ENCODE measurements around the gene HPSE2. TPM values are rescaled to one million over a fixed set of nuclear protein-coding genes. Genes with fewer than 3 reads are reported as not detected.
"Not testable (repeated sequence)": the region's sequence is repeated elsewhere in the genome, so short reads cannot be mapped to it uniquely, and the experiment has no call there.

The HPSE2 gene
- total and polyA plus RNA-seq, 12 donors: 0.04 to 0.24 (median 0.13) TPM; not detected in 6

- Histone ChIP-seq H3K4me1 (no peaks in the 10 kb centered on the region), H3K36me3 (no peaks in the 10 kb centered on the region), H3K27ac (no peak overlapping the region), H3K27me3 (peaks cover 0 to 9% (median 0%) of the 10 kb centered on the region in 7 donors), H3K4me3 (no peak overlapping the region), H3K9me3 (no peaks in the 10 kb centered on the region)
- ATAC-seq (no peak), DNase-seq (no peak)
- intact Hi-C loops (cut with DNase I): no loop called here
- 69 to 72% methylated on average over 1 of the region's 1 CpG for WGBS, 2 donors
- TF ChIP-seq CTCF (IDR thresholded peaks at IDR 0.05): no peak
Observed at GRCh38 chr10:98513704-98514103, 721.9 kb downstream of the HPSE2 start.

DNA sequence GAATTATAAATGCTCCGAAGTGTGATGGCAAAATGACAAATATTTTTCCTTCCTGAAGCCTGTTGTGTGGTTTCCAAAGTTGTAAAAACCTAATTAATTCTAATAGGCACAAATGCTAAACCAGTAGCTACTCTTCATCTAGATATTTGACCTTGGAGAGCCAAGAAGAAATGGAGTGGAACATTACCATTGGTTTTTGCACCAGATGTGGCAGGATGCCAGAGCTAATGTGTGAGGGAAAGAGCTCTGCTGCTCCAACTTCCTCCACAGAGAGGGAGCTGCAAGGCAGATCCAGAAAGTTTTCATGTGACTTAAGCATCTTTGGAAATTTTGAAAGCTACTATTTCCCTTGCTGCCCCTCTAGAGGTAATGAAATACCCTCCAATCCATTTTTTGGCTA is 723.8 kb downstream of the HPSE2 start:
- intact Hi-C loops (cut with DNase I): no loop called here

DNA sequence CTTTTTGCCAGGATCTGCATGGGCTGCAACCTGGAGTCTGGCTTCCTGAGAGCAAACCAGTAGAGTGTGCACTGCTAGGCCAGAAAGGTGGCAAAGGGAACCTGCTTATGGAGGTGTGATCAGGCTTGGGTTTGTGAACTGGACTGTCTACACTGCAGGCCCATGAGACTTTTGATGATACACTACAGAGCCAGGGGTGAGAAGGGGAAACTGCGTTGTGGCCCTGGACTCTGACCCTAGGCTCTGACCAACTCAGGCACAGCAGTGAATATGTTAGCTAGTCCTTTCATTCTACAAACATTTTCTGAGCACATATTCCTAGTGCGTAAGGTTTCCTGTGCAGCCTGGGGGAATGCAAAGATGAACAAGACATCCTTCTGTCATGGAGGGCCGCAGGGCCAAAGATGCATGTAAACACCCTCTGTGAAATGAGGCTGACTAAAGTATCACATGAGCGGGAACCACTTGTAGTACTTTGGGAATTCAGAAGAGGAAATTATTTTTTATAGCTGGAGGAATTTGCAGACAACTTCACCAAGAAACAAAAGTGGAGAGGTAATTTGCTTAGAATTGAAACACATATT is 725.1 kb downstream of the HPSE2 start:
- H3K36me3 ChIP-seq: no peaks in the 10 kb centered on the region
- H3K27ac ChIP-seq: no peak overlapping the region
- peaks cover 0 to 6% (median 0%) of the 10 kb centered on the region in 7 donors for H3K27me3 ChIP-seq
- H3K4me3 ChIP-seq: no peak overlapping the region
- no peak for DNase-seq
- intact Hi-C loops (cut with DNase I): no loop called here
- ATAC-seq: no peak
- TF ChIP-seq CTCF (IDR thresholded peaks at IDR 0.05): no peak
- H3K9me3 ChIP-seq: no peaks in the 10 kb centered on the region
- H3K4me1 ChIP-seq: no peaks in the 10 kb centered on the region
- 87% methylated on average over 4 of the region's 4 CpGs for WGBS, 2 donors

More for the DNA sequence above, 723.8 kb downstream of the HPSE2 start:
- DNase-seq (peak in 1 of 2 donors; percentile 6), ATAC-seq (no peak)
- no peak for TF ChIP-seq CTCF (IDR thresholded peaks at IDR 0.05)
- Histone ChIP-seq H3K9me3 (no peaks in the 10 kb centered on the region), H3K4me1 (no peaks in the 10 kb centered on the region), H3K36me3 (no peaks in the 10 kb centered on the region), H3K27ac (no peak overlapping the region), H3K4me3 (no peak overlapping the region), H3K27me3 (peaks cover 0 to 9% (median under 1%) of the 10 kb centered on the region in 7 donors)
- 63 to 72% methylated on average over 1 of the region's 1 CpG for WGBS, 2 donors

- 84 to 85% methylated on average over 7 of the region's 7 CpGs for WGBS, 2 donors
- Histone ChIP-seq H3K4me3 (no peak overlapping the region), H3K36me3 (no peaks in the 10 kb centered on the region), H3K9me3 (no peaks in the 10 kb centered on the region), H3K27ac (no peak overlapping the region), H3K4me1 (no peaks in the 10 kb centered on the region), H3K27me3 (peaks cover 0 to 6% (median 0%) of the 10 kb centered on the region in 7 donors)
- TF ChIP-seq CTCF (IDR thresholded peaks at IDR 0.05): no peak
- intact Hi-C loops (cut with DNase I): no loop called here
- DNase-seq (no peak), ATAC-seq (no peak)
Observed at GRCh38 chr10:98509745-98510144, 725.9 kb downstream of the HPSE2 start.

- 86 to 93% methylated on average over 2 of the region's 2 CpGs for WGBS, 2 donors
- ATAC-seq; H3K4me3 ChIP-seq; H3K4me1 ChIP-seq; H3K36me3 ChIP-seq; H3K27ac ChIP-seq; intact Hi-C loops (cut with DNase I); DNase-seq; H3K27me3 ChIP-seq; H3K9me3 ChIP-seq: not testable (repeated sequence)
Observed at GRCh38 chr10:98502535-98502934, 733.1 kb downstream of the HPSE2 start.

All from heart right ventricle (tissue), 16 donors.